GM12892 (cell line): ENCODE measurements around the gene DPP6.
A peak's percentile ranks its signal among the peaks of the same experiment; 100 is the strongest.
"Not testable (repeated sequence)": the region's sequence is repeated elsewhere in the genome, so short reads cannot be mapped to it uniquely, and the experiment has no call there.

Experiments used
- DNase-seq: peaks from one replicate; pipeline ENCODE4 v3.0.0; 2011; ENCODE audit not compliant: insufficient read length
- FAIRE-seq: peaks from 2 replicates; lab custom pipeline; 2011; peaks lifted over from hg19 to GRCh38; lab: Jason Lieb, UNC
- POLR2A ChIP-seq: IDR thresholded peaks from 2 replicates; pipeline ENCODE4 v1.6.1; 2011; ENCODE audit warnings: low read depth, low read length, control low read depth
- POLR2AphosphoS5 ChIP-seq: IDR thresholded peaks from 2 replicates; pipeline ENCODE4 v1.6.1; 2011; ENCODE audit warnings: low read depth, low read length, control low read depth
- TAF1 ChIP-seq: IDR thresholded peaks from 2 replicates; pipeline ENCODE4 v1.6.1; 2011; ENCODE audit warnings: low read depth, mild to moderate bottlenecking, control low read depth, low read length, borderline replicate concordance

The DPP6 gene

GRCh38 chr7:154913638-154914307 is 861.6 kb downstream of the DPP6 start:
- FAIRE-seq = peak; percentile 66
- DNase-seq = peak; percentile 80

GRCh38 chr7:154914308-154914995 is 862.3 kb downstream of the DPP6 start:
- no peak for FAIRE-seq

More at GRCh38 chr7:154913638-154914307, 861.6 kb downstream of the DPP6 start:
- TF ChIP-seq POLR2AphosphoS5 (no peak), TAF1 (no peak), POLR2A (no peak)

GRCh38 chr7:154914996-154915380 is 862.8 kb downstream of the DPP6 start:
- TF ChIP-seq TAF1 (no peak), POLR2AphosphoS5 (no peak), POLR2A (no peak)
- FAIRE-seq (no peak), DNase-seq (no peak)

More at GRCh38 chr7:154914308-154914995, 862.3 kb downstream of the DPP6 start:
- DNase-seq = no peak
- TF ChIP-seq POLR2AphosphoS5 (no peak), POLR2A (no peak), TAF1 (no peak)

- DNase-seq (no peak), FAIRE-seq (no peak)
- TF ChIP-seq TAF1 (no peak), POLR2A (no peak)
These were observed 863.4 kb downstream of the DPP6 start for GRCh38 chr7:154915600-154915999.

GRCh38 chr7:154916381-154916780 is 864.2 kb downstream of the DPP6 start:
- DNase-seq (no peak), FAIRE-seq (no peak)
- no peak for TF ChIP-seq POLR2AphosphoS5
- no peak for TF ChIP-seq POLR2A
- no peak for TF ChIP-seq TAF1

GRCh38 chr7:154916856-154917807 is 864.9 kb downstream of the DPP6 start:
- no peak for DNase-seq

GRCh38 chr7:154917808-154918160 is 865.6 kb downstream of the DPP6 start:
- no peak for FAIRE-seq

More at GRCh38 chr7:154916856-154917807, 864.9 kb downstream of the DPP6 start:
- no peak for FAIRE-seq
- TF ChIP-seq TAF1 (no peak), POLR2A (no peak), POLR2AphosphoS5 (no peak)

GRCh38 chr7:154918266-154918665 is 866.1 kb downstream of the DPP6 start:
- TF ChIP-seq POLR2A (no peak), POLR2AphosphoS5 (no peak), TAF1 (no peak)
- FAIRE-seq (no peak), DNase-seq (no peak)

More at GRCh38 chr7:154917808-154918160, 865.6 kb downstream of the DPP6 start:
- TF ChIP-seq TAF1 = no peak
- no peak for TF ChIP-seq POLR2A
- TF ChIP-seq POLR2AphosphoS5 = no peak
- no peak for DNase-seq

GRCh38 chr7:154918741-154919140 is 866.5 kb downstream of the DPP6 start:
- no peak for DNase-seq
- FAIRE-seq = no peak
- TF ChIP-seq TAF1 (no peak), POLR2A (no peak), POLR2AphosphoS5 (no peak)

GRCh38 chr7:154919344-154920225 is 867.4 kb downstream of the DPP6 start:
- no peak for DNase-seq
- FAIRE-seq = no peak
- TF ChIP-seq TAF1 (no peak), POLR2A (no peak), POLR2AphosphoS5 (no peak)

- not testable (repeated sequence) for DNase-seq, FAIRE-seq
These were observed 870.3 kb downstream of the DPP6 start for GRCh38 chr7:154922472-154922871.
